HG02763 (cell line): ENCODE results near the gene CLEC14A.

ENCODE experiments used
- ATAC-seq: cut with Tn5 transposase; IDR thresholded peaks from one replicate; pipeline ENCODE4 v1.9.1; 2021; ENCODE audit warnings: mild to moderate bottlenecking, moderate library complexity; ENCODE audit not compliant: unreplicated experiment

Gene CLEC14A

DNA sequence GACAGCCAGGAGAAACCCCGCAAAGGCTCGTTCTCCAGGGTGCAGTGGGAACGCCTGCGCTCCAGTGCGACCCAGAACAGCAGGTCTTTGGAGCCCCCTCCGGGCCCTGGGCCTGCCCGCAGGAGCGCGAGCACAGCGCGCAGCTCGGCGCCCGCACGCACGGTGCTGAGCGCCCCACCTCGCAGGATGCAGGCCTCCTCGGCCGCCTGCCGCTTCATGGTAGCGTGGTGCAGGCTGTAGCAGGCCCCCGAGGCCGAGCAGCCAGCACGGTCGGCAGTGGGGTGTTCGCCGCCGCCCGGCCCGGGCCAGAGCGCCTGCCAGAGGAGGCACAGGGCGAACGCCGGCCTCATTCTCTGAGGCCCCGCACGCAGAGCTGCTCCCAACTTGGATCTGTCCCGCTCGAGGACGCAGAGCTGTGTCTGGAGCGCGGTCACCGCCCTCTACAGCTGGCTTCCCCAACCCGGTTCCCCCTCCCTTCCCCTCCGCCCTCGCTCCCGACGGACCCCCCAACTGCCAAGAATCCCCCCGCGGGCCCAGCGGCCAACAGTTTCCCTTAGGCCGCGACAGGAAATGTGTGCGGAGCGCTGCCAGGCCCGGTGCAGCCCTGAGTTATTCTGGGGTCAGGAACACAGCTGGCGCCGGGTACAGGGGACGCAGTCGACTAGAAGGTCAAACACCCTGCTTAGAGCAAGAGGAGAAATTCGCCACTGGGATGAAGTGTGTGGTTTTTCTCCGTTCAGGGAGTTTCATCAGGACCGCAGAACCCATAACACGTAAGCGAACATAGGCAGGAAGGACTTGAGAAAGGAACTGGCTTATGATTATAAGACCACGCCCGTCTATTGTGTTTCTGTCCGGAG lies at the start of gene CLEC14A:
Gene CLEC14A (minus strand): TSS at position 421 of the 860 bp plus-strand sequence. CDS start 71 bp downstream, at position 350.
- ATAC-seq, result no peak

DNA sequence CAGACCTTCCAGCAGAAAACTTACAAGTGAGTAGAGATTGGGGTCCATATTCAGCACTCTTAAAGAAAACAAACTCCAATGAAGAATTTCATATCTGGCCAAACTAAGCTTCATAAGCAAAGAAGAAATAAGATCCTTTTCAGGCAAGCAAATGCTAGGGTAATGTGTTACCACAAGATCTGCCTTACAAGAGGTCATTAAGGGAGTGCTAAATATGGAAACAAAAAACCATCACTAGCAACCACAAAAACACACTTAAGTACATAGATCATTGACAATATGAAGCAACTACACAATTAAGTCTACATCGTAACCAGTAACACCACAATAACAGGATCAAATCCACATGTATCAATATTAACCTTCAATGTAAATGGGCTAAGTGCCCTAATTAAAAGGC lies 47.1 kb upstream of the CLEC14A start:
- no peak for ATAC-seq

GRCh38 chr14:38302034-38302433 lies 46.1 kb upstream of the CLEC14A start:
- ATAC-seq, result no peak

DNA sequence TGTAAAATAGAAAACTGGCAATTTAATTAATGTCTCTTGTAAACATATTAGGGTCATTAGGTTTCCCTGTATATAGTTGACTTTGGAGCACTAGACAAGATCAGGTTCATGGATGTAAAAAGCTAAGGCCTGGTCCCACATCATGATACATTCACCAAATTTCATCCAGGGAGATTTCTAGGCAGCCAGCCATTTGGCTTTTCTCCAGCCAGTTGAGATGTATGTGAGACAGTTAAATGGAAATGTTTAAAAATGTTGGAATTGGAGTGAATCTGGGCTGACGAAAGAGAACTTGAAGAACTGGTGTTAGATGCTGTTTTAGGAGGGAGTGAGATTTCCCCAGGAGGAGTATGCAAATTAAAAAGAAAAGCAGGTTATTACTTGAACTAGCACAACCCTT lies 41.8 kb upstream of the CLEC14A start:
- ATAC-seq, result no peak

DNA sequence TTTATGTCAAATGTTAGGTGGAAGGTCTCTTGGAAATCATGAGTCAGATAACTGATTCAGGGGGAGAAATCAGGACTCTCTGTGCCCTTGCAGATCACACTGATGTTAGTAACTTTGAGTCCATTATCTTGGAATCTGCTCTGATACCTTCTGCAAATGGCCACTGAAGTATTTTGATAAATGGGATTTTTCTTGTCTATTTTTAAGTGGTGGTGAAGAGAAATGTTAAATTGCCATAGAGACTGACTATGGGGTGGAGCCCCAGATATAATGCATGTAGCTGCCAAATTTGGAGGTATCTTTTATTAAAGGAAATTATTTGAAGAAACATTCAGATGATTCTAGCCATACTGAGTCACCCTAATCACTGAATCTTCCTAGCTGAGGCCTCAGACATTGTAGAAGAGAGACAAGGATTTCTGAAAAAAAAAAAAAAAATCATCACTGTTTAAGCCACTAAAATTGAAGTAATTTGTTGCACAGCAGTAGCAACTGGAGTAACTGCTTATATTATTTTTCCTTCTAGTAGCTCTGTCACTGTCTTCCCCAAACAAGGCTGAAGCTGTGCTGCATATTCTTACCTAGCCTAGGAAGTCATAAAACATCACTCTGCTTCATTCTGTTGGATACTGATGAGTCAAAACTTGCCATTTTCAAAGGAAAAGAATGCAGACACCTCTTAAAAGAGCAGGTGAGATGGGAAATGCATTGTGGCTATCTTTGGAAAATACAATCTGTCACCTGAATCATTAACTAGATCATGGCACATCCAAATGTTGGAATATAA lies 36.0 kb upstream of the CLEC14A start:
- no peak for ATAC-seq

GRCh38 chr14:38290601-38291188 lies 34.8 kb upstream of the CLEC14A start:
- no peak for ATAC-seq

GRCh38 chr14:38286452-38286851 lies 30.6 kb upstream of the CLEC14A start:
- no peak for ATAC-seq

GRCh38 chr14:38285962-38286361 lies 30.1 kb upstream of the CLEC14A start:
- ATAC-seq, result no peak

GRCh38 chr14:38282936-38283335 lies 27.0 kb upstream of the CLEC14A start:
- no peak for ATAC-seq

DNA sequence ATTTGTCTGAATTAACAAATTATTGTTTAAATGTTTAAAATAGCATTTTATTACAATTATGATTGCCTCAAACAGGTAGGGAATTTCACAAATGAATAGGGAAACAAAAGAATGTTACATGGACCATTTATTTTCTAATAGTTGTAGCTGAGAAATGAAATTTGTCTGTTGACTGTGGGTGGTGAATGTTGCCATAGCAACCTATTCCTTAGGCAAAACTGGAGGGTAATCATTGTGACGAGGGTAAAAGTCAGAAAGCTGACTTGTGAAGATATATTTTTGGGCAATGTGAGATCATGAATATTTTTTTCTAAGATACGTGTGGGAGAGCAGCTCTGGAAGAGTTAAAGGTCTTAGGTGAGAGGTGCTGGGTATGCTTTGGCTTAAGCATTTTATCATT lies 24.2 kb upstream of the CLEC14A start:
- no peak for ATAC-seq

DNA sequence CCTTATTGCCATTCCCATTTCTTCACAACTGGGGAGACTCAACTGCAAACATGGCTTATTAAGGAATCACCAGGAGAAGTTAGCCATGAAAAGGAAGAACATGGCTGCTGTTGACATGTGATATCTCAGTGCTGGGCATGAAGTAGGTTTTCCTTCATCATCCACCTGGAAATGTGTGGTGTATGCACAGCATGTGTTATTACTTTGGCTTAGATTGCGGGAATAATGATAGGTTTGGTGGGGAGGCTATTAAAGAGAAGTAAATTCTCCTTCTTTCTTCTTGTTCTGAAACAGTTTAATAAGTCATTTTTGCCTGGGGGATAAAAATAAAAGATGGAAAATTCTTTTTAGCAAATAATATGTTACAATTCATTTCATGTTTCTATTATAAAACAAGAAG lies 23.7 kb upstream of the CLEC14A start:
- ATAC-seq, result no peak

- ATAC-seq, result no peak
These were observed 22.1 kb upstream of the CLEC14A start for GRCh38 chr14:38278035-38278434.

DNA sequence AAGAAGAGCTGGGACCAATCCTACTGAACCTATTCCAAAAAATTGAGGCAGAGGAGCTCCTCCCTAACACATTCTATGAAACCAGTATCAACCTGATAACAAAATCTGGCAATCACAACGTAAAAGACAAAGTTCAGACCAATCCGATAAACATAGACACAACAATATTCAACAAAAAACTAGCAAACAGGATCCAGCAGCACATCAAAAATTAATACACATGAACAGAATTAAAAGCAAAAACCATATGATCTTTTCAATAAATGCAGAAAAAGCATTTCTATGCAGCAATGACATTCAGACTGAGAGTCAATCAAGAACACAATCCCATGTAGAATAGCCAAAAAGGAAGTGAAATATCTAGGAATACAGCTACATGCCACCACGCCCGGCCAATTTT lies 7.0 kb upstream of the CLEC14A start:
- no peak for ATAC-seq

- ATAC-seq, result no peak
These were observed 5.7 kb upstream of the CLEC14A start for GRCh38 chr14:38261620-38262019.

DNA sequence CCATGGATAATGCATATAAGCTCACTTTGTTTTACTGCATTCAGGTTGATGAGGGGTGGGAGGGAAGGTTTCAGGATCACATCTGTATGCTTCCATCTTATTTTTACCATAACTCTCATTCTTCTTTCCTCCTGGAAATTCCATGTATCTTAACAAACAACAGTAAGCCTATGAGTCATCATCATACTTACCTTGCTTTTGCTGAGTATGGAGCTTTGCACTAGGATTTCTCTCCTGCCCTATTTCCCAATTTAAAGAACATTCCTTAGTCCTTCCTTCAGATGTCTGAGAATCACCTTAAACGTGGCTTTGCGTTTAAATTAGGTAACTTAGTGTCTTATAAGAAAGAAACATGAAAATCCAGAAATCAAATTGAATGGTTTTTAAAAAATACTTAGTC lies 1.6 kb upstream of the CLEC14A start:
- ATAC-seq, result no peak

- ATAC-seq, result no peak
These were observed 594 bp upstream of the CLEC14A start for GRCh38 chr14:38256533-38256840.

DNA sequence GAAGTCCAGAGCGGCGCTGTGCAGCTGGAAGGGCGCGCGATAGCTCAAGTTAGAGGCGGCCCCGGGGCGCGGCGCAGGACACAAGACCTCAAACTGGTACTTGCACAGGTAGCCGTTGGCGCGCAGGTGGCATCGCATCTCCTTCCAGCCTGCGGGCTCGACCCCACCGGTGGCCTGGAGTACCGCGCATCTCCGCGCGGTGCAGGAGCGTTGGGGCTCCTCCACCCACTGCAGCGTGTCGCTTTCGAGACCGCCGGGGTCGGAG lies 553 bp downstream of the CLEC14A start:
- no peak for ATAC-seq

- no peak for ATAC-seq
These were observed 1.1 kb downstream of the CLEC14A start for GRCh38 chr14:38254571-38255407.

DNA sequence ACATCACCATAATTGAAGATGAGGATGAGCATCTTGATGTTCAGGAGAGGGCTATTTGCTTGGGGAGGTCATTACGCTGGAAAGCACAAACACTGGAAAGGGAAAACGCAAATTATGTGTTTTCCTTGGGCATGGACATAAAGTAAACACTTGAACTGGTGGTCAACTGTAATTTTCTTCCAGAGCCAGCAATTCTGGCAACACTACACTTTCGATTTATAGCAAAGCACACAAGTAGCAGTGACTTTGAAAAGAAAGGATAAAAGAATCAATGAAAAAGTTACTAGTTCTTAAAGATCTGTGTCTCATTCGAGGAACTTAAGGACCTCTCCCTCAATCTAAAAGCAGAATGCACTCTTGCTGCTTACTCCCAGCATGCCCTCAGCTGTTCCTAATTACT lies 2.2 kb downstream of the CLEC14A start:
- ATAC-seq, result no peak

DNA sequence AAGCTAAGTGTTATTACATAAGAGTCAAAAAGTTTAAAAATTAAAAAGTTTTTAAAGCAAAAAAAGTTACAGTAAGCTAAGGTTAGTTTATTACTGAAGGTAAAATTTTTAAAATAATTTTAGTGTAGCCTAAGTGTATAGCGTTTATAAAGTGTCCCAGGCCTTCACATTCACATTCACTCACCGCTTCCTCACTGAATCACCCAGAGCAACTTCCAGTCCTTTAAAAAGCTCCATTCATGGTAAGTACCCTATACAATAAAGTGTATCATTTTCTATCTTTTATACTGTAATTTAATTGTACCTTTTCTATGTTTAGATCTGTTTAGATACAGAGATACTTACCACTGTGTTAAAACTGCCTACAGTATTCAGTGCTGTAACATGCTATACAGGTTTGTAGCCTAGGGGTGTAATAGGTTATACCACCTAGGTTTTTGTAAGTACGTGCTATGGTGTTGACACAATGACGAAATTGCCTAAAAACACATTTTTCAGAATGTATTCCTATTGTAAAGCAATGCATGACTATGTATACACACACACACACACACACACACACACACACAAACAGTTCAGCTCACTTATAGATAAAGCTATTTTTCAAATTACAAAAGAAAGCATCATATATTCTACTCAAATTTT lies 3.7 kb downstream of the CLEC14A start:
- ATAC-seq, result no peak

DNA sequence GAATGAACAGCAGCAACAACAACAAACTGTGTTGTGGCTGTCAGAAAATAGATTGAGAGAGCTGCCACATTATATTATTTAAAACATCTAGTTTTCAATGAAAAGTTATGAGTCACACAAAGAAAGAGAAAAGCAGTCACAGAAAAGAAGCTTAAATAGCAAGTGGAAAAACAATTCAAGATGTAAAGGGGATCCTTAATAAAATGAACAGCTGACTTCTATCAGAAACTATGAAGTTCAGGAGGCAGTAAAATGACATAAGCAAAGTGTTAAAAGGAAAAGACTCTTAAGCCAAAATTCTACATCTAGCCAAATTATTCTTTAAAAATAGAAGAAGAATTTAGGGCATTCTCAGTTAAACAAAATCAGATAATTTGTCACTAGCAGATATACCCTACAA lies 5.6 kb downstream of the CLEC14A start:
- ATAC-seq, result no peak
